T-helper 2 cell treated with Interferon-gamma antibody and Interleukin-4, amounts not matched to agents 5 μg/mL and 100 μg/mL, for 36 hours (primary cell): Measurements from ENCODE around the gene ART4.

Experiments used
- DNase-seq: peaks from one replicate; pipeline ENCODE4 v3.0.0; 2021; ENCODE audit warnings: low spot score
- H3K27ac Mint-ChIP-seq: one replicate; pipeline ENCODE4 v1.8.0; 2021; ENCODE audit warnings: mild to moderate bottlenecking, mixed read lengths
- H3K27me3 Mint-ChIP-seq: one replicate; pipeline ENCODE4 v1.8.0; 2021; ENCODE audit warnings: low read depth, mixed read lengths
- H3K36me3 Mint-ChIP-seq: one replicate; pipeline ENCODE4 v1.8.0; 2021; ENCODE audit warnings: low read depth, mixed read lengths
- H3K4me1 Mint-ChIP-seq: one replicate; pipeline ENCODE4 v1.8.0; 2021; ENCODE audit warnings: low read depth, mixed read lengths
- H3K4me3 Mint-ChIP-seq: one replicate; pipeline ENCODE4 v1.8.0; 2022; ENCODE audit warnings: mild to moderate bottlenecking, moderate library complexity, mixed read lengths
- H3K9me3 Mint-ChIP-seq: one replicate; pipeline ENCODE4 v1.8.0; 2021; ENCODE audit warnings: mixed read lengths

The ART4 gene

DNA sequence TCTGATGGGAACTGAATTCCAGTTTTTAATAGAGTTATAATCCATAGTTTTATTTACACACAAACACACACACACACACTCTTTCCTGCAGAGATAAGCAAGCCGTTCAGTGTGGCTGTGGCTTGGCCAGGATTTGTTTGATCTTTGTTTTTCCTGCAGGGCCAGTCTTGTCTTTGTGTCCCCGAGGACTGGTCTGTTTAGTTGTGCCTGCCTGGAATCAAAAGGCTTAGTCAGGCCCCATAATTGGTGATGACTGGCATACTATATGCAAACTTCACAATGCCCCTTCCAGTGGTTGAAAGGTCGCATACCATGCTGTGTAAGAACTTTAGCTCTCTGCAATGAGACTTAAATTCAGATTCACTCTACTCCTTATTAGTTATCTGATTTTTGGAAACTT lies 66.1 kb downstream of the ART4 start:
- H3K9me3 Mint-ChIP-seq = no peaks in the 10 kb centered on the region
- no peak overlapping the region for H3K4me3 Mint-ChIP-seq
- H3K4me1 Mint-ChIP-seq = peaks cover 36% of the 10 kb centered on the region
- no peak overlapping the region for H3K27ac Mint-ChIP-seq
- peaks cover 8% of the 10 kb centered on the region for H3K36me3 Mint-ChIP-seq
- no peaks in the 10 kb centered on the region for H3K27me3 Mint-ChIP-seq
- no peak for DNase-seq

DNA sequence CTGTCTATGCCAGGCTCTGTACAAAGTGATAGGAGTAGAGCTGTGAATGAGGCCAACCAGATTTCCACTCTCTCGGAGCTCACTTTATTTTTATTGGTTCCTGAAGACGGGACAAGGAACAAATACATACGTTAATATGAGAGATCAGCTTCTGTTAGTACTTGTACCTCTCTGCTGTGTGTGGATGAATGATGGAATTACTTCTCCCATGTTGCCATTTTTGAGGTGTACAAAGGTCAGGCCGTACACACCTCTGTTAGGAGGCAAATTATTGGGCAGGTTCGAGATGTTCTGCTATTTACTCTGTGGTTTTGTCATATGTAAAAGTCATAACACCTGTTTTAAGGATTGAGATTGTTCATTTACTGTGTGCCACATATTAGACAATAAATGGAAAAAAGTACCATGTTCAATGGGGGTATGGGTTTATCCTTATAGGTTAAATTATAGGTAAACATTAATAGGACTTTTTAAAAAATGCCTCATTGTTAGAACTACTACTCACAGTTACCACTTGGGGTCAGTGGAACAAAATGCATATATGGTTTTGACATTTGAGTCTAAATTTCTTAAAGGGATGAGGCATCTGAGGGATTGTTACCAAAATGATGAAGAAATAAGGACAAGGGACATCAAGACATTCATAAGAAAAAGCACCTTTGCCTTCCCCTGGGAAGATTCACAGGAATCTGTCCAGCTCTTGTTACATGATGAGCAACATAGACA lies 66.9 kb downstream of the ART4 start:
- Mint-ChIP-seq H3K36me3 (peaks cover 8% of the 10 kb centered on the region), H3K27ac (no peak overlapping the region), H3K4me1 (peaks cover 44% of the 10 kb centered on the region), H3K4me3 (peak overlapping the region; percentile 90), H3K27me3 (no peaks in the 10 kb centered on the region), H3K9me3 (no peaks in the 10 kb centered on the region)
- no peak for DNase-seq

DNA sequence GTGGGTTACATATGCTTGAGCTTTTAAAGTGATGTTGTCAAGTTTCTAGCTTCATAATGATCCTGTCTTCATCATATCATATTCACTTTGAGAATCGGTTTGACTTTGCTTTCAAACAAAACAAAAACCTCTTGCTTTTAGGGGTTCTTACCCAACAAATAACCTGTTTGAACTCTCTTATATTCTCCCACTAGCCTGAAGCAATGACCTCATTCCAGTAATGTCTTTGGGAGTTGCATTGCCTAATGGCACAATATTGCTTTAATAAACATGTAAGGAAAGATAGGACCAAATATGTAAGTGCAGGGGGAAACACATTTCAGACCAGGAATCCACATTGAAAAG lies 67.7 kb downstream of the ART4 start:
- no peaks in the 10 kb centered on the region for H3K9me3 Mint-ChIP-seq
- peak overlapping the region; percentile 93 for H3K27ac Mint-ChIP-seq
- peaks cover 43% of the 10 kb centered on the region for H3K4me1 Mint-ChIP-seq
- peak overlapping the region; percentile 90 for H3K4me3 Mint-ChIP-seq
- no peak for DNase-seq
- H3K27me3 Mint-ChIP-seq = no peaks in the 10 kb centered on the region
- H3K36me3 Mint-ChIP-seq = peaks cover 11% of the 10 kb centered on the region
